ENCODE measurements around the gene PLEKHA6.

The PLEKHA6 gene

GRCh38 chr1:204342310-204342709 is 17.4 kb downstream of the PLEKHA6 start:
- H3K27me3 ChIP-seq (ENCODE audit: insufficient read depth, poor library complexity, severe bottlenecking), result no peaks in the 10 kb centered on the region
- DNase-seq (ENCODE audit: low read depth in 1 of 2, low spot score in 1 of 2), result no peak
- TF ChIP-seq GABPA (IDR thresholded peaks at IDR 0.05; ENCODE audit: low read depth) (no peak), POLR2AphosphoS5 (IDR thresholded peaks at IDR 0.05; ENCODE audit: low read depth) (no peak), SPI1 (IDR thresholded peaks at IDR 0.05; ENCODE audit: borderline replicate concordance, low read depth) (no peak)
- TF ChIP-seq, protein P1, sequence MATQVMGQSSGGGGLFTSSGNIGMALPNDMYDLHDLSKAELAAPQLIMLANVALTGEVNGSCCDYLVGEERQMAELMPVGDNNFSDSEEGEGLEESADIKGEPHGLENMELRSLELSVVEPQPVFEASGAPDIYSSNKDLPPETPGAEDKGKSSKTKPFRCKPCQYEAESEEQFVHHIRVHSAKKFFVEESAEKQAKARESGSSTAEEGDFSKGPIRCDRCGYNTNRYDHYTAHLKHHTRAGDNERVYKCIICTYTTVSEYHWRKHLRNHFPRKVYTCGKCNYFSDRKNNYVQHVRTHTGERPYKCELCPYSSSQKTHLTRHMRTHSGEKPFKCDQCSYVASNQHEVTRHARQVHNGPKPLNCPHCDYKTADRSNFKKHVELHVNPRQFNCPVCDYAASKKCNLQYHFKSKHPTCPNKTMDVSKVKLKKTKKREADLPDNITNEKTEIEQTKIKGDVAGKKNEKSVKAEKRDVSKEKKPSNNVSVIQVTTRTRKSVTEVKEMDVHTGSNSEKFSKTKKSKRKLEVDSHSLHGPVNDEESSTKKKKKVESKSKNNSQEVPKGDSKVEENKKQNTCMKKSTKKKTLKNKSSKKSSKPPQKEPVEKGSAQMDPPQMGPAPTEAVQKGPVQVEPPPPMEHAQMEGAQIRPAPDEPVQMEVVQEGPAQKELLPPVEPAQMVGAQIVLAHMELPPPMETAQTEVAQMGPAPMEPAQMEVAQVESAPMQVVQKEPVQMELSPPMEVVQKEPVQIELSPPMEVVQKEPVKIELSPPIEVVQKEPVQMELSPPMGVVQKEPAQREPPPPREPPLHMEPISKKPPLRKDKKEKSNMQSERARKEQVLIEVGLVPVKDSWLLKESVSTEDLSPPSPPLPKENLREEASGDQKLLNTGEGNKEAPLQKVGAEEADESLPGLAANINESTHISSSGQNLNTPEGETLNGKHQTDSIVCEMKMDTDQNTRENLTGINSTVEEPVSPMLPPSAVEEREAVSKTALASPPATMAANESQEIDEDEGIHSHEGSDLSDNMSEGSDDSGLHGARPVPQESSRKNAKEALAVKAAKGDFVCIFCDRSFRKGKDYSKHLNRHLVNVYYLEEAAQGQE (IDR thresholded peaks at IDR 0.05; ENCODE audit: insufficient replicate concordance, low read depth), result no peak
- TF ChIP-seq, protein P2, sequence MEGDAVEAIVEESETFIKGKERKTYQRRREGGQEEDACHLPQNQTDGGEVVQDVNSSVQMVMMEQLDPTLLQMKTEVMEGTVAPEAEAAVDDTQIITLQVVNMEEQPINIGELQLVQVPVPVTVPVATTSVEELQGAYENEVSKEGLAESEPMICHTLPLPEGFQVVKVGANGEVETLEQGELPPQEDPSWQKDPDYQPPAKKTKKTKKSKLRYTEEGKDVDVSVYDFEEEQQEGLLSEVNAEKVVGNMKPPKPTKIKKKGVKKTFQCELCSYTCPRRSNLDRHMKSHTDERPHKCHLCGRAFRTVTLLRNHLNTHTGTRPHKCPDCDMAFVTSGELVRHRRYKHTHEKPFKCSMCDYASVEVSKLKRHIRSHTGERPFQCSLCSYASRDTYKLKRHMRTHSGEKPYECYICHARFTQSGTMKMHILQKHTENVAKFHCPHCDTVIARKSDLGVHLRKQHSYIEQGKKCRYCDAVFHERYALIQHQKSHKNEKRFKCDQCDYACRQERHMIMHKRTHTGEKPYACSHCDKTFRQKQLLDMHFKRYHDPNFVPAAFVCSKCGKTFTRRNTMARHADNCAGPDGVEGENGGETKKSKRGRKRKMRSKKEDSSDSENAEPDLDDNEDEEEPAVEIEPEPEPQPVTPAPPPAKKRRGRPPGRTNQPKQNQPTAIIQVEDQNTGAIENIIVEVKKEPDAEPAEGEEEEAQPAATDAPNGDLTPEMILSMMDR (IDR thresholded peaks at IDR 0.05; ENCODE audit: insufficient read depth, low read length), result no peak
- H3K4me3 ChIP-seq (replicated peaks; ENCODE audit: insufficient read depth, low read length), result no peak overlapping the region
- H3K27ac ChIP-seq (replicated peaks), result no peak overlapping the region

DNA sequence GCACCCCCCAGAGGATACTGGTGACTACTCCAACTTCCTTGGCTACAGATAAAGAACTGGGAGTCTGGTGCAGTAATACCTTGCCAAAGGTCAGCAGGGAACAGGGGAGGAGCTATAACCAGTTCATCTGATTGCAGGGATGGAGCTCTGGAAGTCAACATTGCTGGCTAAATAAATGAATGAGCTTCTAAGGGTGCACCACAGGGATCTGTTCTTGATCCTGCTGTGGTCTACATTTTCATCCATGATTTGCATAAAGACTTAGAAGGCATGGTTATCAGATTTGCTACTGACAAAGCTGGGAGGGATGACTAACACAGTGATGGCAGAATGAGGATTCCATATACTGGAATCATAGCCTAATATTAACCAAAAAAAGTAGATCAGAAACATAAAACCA is 18.3 kb downstream of the PLEKHA6 start:
- TF ChIP-seq, protein P1 (IDR thresholded peaks at IDR 0.05; ENCODE audit: insufficient replicate concordance, low read depth), result no peak
- TF ChIP-seq, protein P2 (IDR thresholded peaks at IDR 0.05; ENCODE audit: insufficient read depth, low read length), result no peak
- TF ChIP-seq GABPA (IDR thresholded peaks at IDR 0.05; ENCODE audit: low read depth) (no peak), SPI1 (IDR thresholded peaks at IDR 0.05; ENCODE audit: borderline replicate concordance, low read depth) (no peak), POLR2AphosphoS5 (IDR thresholded peaks at IDR 0.05; ENCODE audit: low read depth) (no peak)
- no peak for DNase-seq (ENCODE audit: low read depth in 1 of 2, low spot score in 1 of 2)
- no peak overlapping the region for H3K27ac ChIP-seq (replicated peaks)
- no peaks in the 10 kb centered on the region for H3K27me3 ChIP-seq (ENCODE audit: insufficient read depth, poor library complexity, severe bottlenecking)
- no peak overlapping the region for H3K4me3 ChIP-seq (replicated peaks; ENCODE audit: insufficient read depth, low read length)

DNA sequence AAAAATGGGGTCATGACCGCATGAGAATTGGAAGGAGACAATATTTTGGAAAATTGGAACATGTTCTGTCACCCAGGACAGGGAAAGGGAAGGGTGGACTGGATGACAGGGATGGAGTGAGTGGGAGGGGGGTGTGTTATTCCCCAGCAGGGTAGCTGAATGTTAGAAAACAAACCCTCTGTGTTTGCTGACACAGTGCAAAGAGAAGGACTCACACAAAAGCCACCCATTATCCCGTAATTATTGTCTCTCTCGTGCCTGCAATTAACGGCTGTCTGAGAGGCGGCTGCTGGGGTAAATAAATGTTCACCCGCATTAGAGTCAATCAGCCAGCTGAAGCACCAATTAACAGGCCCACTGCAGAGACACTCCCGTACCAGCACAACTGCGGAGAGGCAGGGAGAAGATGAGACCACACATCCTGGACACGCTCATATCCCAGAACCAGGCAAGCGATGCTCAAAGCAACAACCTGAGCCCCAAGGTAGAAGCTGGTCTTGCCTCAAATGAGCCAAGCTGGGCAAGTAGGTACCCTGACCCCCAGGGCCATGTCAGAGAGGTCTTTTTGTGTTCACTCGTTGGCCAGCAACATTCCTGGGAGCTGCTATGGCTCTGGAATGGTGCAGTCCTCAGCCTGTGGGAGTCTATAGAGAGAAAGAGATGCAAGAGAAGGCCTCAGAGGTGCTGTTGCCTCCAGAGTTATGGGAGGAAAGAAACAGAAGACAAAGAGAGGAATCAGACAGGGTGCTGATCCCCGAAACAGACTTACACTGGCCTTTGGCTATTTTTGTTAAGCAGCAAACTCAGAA is 19.4 kb downstream of the PLEKHA6 start:
- Histone ChIP-seq H3K27me3 (ENCODE audit: insufficient read depth, poor library complexity, severe bottlenecking) (no peaks in the 10 kb centered on the region), H3K4me3 (replicated peaks; ENCODE audit: insufficient read depth, low read length) (no peak overlapping the region), H3K27ac (replicated peaks) (no peak overlapping the region)
- TF ChIP-seq, protein P1 (IDR thresholded peaks at IDR 0.05; ENCODE audit: insufficient replicate concordance, low read depth), result no peak
- TF ChIP-seq, protein P2 (IDR thresholded peaks at IDR 0.05; ENCODE audit: insufficient read depth, low read length), result no peak
- TF ChIP-seq SPI1 (IDR thresholded peaks at IDR 0.05; ENCODE audit: borderline replicate concordance, low read depth), result no peak
- no peak for TF ChIP-seq GABPA (IDR thresholded peaks at IDR 0.05; ENCODE audit: low read depth)
- no peak for TF ChIP-seq POLR2AphosphoS5 (IDR thresholded peaks at IDR 0.05; ENCODE audit: low read depth)
- DNase-seq (ENCODE audit: low read depth in 1 of 2, low spot score in 1 of 2), result no peak
